Fibroblast of mammary gland (primary cell): ENCODE results near the gene PPIF.

ENCODE experiments used
- DNase-seq: peaks from one replicate; pipeline ENCODE4 v3.0.0-alpha.2; 2010; ENCODE audit warnings: low read depth
- H3K4me3 ChIP-seq: 2 replicates; pipeline ENCODE4 v1.5.1; 2011; ENCODE audit warnings: low read depth, mild to moderate bottlenecking, low read length, moderate library complexity; ENCODE audit not compliant: control insufficient read depth
- CTCF ChIP-seq: conservative IDR thresholded peaks from 2 replicates; pipeline ENCODE4 v1.5.1; 2011; ENCODE audit warnings: low read depth, low read length, inconsistent platforms; ENCODE audit not compliant: control insufficient read depth, insufficient read depth

PPIF gene

GRCh38 chr10:79357180-79357579, 9.9 kb downstream of the PPIF start:
- DNase-seq: no peak
- H3K4me3 ChIP-seq: no peak overlapping the region
- TF ChIP-seq CTCF: no peak

- TF ChIP-seq CTCF: no peak
- no peak overlapping the region for H3K4me3 ChIP-seq
- DNase-seq: no peak
These were observed 11.5 kb downstream of the PPIF start for GRCh38 chr10:79358811-79359210.

- no peak for TF ChIP-seq CTCF
- no peak for DNase-seq
- H3K4me3 ChIP-seq: no peak overlapping the region
These were observed 12.7 kb downstream of the PPIF start for GRCh38 chr10:79359816-79360498.

GRCh38 chr10:79360499-79361342, 13.5 kb downstream of the PPIF start:
- DNase-seq: no peak
- TF ChIP-seq CTCF: no peak

GRCh38 chr10:79361726-79362397, 14.6 kb downstream of the PPIF start:
- no peak for TF ChIP-seq CTCF
- no peak overlapping the region for H3K4me3 ChIP-seq
- no peak for DNase-seq

More at GRCh38 chr10:79360499-79361342, 13.5 kb downstream of the PPIF start:
- H3K4me3 ChIP-seq: no peak overlapping the region

- peak; percentile 72 for DNase-seq
- no peak overlapping the region for H3K4me3 ChIP-seq
- no peak for TF ChIP-seq CTCF
These were observed 20.3 kb downstream of the PPIF start for GRCh38 chr10:79367426-79368189.
